HepG2 (cell line): ENCODE results near the gene TPST2. TPM values are rescaled to one million over a fixed set of nuclear protein-coding genes. Genes with fewer than 3 reads are reported as not detected.
A peak's percentile ranks its signal among the peaks of the same experiment; 100 is the strongest.

Experiments
- ATAC-seq: fragments of 200-7000 bp; cut with Tn5 transposase; 3 replicates; pipeline ENCODE4 v1.9.1; 2020; ENCODE audit warnings: mild to moderate bottlenecking, moderate library complexity
- BruUV-seq: library from RNA; stranded (reverse); fragments of 400-500 nt; replicated peaks from 2 replicates; lab custom pipeline; 2021; lab: Mats Ljungman, UMichigan
- CTCF ChIA-PET: fragments of 300-600 bp; formaldehyde crosslinking; extraction: SDS; loops from one replicate; lab custom pipeline; 2021; ENCODE audit warnings: low total read pairs, inconsistent platforms, low intra/inter-chr PET ratio; lab: Yijun Ruan, JAX
- POLR2A ChIA-PET: fragments of 350-600 bp; sonication (Branson Sonifier 250); formaldehyde crosslinking; loops from one replicate; lab custom pipeline; 2020; ENCODE audit warnings: antibody characterized with exemption, inconsistent platforms; lab: Yijun Ruan, JAX
- DNase-seq: peaks from one replicate; pipeline ENCODE4 v3.0.0-alpha.2; 2015; ENCODE audit warnings: low spot score
- FAIRE-seq: peaks from 3 replicates; lab custom pipeline; 2011; peaks lifted over from hg19 to GRCh38; lab: Jason Lieb, UNC
- H2AFZ ChIP-seq: one replicate; pipeline ENCODE4 v1.6.1; 2011; ENCODE audit warnings: low read length, inconsistent platforms
- H3K27ac ChIP-seq: fragments of 300-600 bp; 3 replicates; pipeline ENCODE4 v1.8.0; 2011; ENCODE audit warnings: mixed run types, mild to moderate bottlenecking, mixed read lengths, low read length, inconsistent platforms; ENCODE audit not compliant: insufficient read depth; ENCODE audit errors: extremely low read length
- H3K27me3 ChIP-seq, 2 experiments: fragments of 200-600 bp in 1 of 2; 2 replicates in 1 of 2; 3 replicates in 1 of 2; pipeline versions ENCODE4 v1.6.0 to v1.8.0; 2011; ENCODE audit warnings: low read length in 2 of 2, mild to moderate bottlenecking in 2 of 2, moderate library complexity in 2 of 2, inconsistent platforms in 1 of 2; ENCODE audit not compliant: insufficient read depth in 2 of 2, control insufficient read depth in 1 of 2
- H3K36me3 ChIP-seq, 2 experiments: fragments of 200-600 bp in 1 of 2; replicated peaks in 1 of 2; 2 replicates in 1 of 2; 3 replicates in 1 of 2; pipeline versions ENCODE4 v1.5.1 to v1.8.0; 2011; ENCODE audit warnings: low read length in 2 of 2, inconsistent platforms in 1 of 2; ENCODE audit not compliant: insufficient read depth in 2 of 2, control insufficient read depth in 1 of 2
- H3K4me1 ChIP-seq: 2 replicates; pipeline ENCODE4 v1.5.1; 2012; ENCODE audit warnings: low read length, inconsistent platforms; ENCODE audit not compliant: insufficient read depth
- H3K4me2 ChIP-seq: 2 replicates; pipeline ENCODE4 v1.6.0; 2011; ENCODE audit warnings: low read depth, low read length, inconsistent platforms
- H3K4me3 ChIP-seq, 3 experiments: fragments of 200-600 bp in 1 of 3; sonication (generic), shearing (Covaris generic) in 1 of 3; replicated peaks in 1 of 3; 2 replicates each; pipeline ENCODE4 v1.5.1; 2011 to 2016; ENCODE audit warnings: low read length in 3 of 3, inconsistent platforms in 2 of 3, low read depth in 2 of 3, mild to moderate bottlenecking in 2 of 3, control low read depth in 1 of 3, mixed read lengths in 1 of 3; ENCODE audit not compliant: insufficient read depth in 1 of 3
- H3K79me2 ChIP-seq: one replicate; pipeline ENCODE4 v1.6.1; 2011; ENCODE audit warnings: low read length, inconsistent platforms; ENCODE audit not compliant: insufficient read depth
- H3K9ac ChIP-seq: 2 replicates; pipeline ENCODE4 v1.6.0; 2011; ENCODE audit warnings: mild to moderate bottlenecking, low read depth, low read length, inconsistent platforms; ENCODE audit not compliant: insufficient read depth
- H3K9me3 ChIP-seq: 2 replicates; pipeline ENCODE4 v1.5.1; 2012; ENCODE audit warnings: mild to moderate bottlenecking, low read length
- H4K20me1 ChIP-seq: 2 replicates; pipeline ENCODE4 v1.6.0; 2011; ENCODE audit warnings: inconsistent platforms, mild to moderate bottlenecking, low read length, moderate library complexity; ENCODE audit not compliant: insufficient read depth
- E2F1 ChIP-seq: sonication (generic); formaldehyde crosslinking; IDR thresholded peaks from 2 replicates; pipeline ENCODE4 v1.5.0; 2020; ENCODE audit warnings: missing genetic modification reagents
- MNT ChIP-seq: fragments of 450-650 bp; IDR thresholded peaks from 2 replicates; pipeline ENCODE4 v1.6.1; 2016
- NRL ChIP-seq: sonication (generic); formaldehyde crosslinking; IDR thresholded peaks from 2 replicates; pipeline ENCODE4 v1.5.0; 2020; ENCODE audit warnings: missing genetic modification reagents, mild to moderate bottlenecking, moderate library complexity, borderline replicate concordance
- PBX3 ChIP-seq: sonication (generic); formaldehyde crosslinking; IDR thresholded peaks from 2 replicates; pipeline ENCODE4 v1.8.1; 2023; ENCODE audit warnings: missing genetic modification reagents, inconsistent platforms, borderline replicate concordance
- SMARCE1 ChIP-seq: fragments of 450-650 bp; IDR thresholded peaks from 2 replicates; pipeline ENCODE4 v1.6.1; 2017; ENCODE audit warnings: borderline replicate concordance
- ZNF317 ChIP-seq: sonication (generic); formaldehyde crosslinking; IDR thresholded peaks from 2 replicates; pipeline ENCODE4 v1.5.0; 2020; ENCODE audit warnings: mild to moderate bottlenecking, missing genetic modification reagents
- WGBS: methylation state at CpG from one replicate; pipeline ENCODE4 v1.1.6; 2017; ENCODE audit warnings: low lambda C conversion rate; 5-methylcytosine and 5-hydroxymethylcytosine counted together
- in situ Hi-C: cut with HindIII; loops from 2 replicates; pipeline ENCODE4 v1.10.0; 2017; ENCODE audit warnings: low pct_unique_long_range_greater_than_20kb; ENCODE audit not compliant: extremely low pct_ligation_motif_present
- intact Hi-C: fragments of 100-400 bp; cut with micrococcal nuclease; formaldehyde crosslinking; loops from one replicate; pipeline ENCODE4 v1.10.0; 2022; ENCODE audit not compliant: unreplicated experiment
- polyA plus RNA-seq, 8 experiments: library from polyadenylated mRNA; depleted of rRNA in 3 of 8; stranded (reverse) in 7 of 8; unstranded in 1 of 8; fragments of >200 nt; fragmentation: Illumina TruSeq in 4 of 8; extraction: Trizol in 4 of 8; gene quantifications; 2 replicates each; pipeline versions ENCODE4 v1.2.1 to v1.2.3, GENCODE V29; 2011 to 2016; ENCODE audit warnings: low read depth in 4 of 8, missing spikeins in 1 of 8, mixed read lengths in 1 of 8; ENCODE audit not compliant: insufficient read depth in 1 of 8
- total RNA-seq, 5 experiments: library from RNA; depleted of rRNA; stranded (reverse); fragments of >200 nt; fragmentation: Illumina TruSeq; extraction: Trizol; gene quantifications; 2 replicates each; pipeline ENCODE4 v1.2.3, GENCODE V29; 2016; ENCODE audit warnings: low read depth in 1 of 5

TPST2 gene
- total and polyA plus RNA-seq, 2 of the 13 experiments (the other 11 are each of a cell fraction or from before 2014, with no cell fraction given), result 15.2 to 23.8 TPM

- no peak for TF ChIP-seq E2F1 (CRISPR knock-in tag)
- TF ChIP-seq NRL (CRISPR knock-in tag), result no peak
- no peak for TF ChIP-seq SMARCE1
- TF ChIP-seq MNT, result peak; percentile 28; the same call in 1 of the 2 replicates
- TF ChIP-seq ZNF317 (CRISPR knock-in tag), result no peak
- no peak for TF ChIP-seq PBX3
- TF ChIP-seq, all 625 proteins: peak for 1
- FAIRE-seq (no peak), ATAC-seq (no peak), DNase-seq (no peak)
- H3K27me3 ChIP-seq, result no peaks in the 10 kb centered on the region
- intact Hi-C loops, result no loop called here
- H3K27ac ChIP-seq, result no peak overlapping the region
- no peak overlapping the region for H3K9ac ChIP-seq
- H3K79me2 ChIP-seq, result no peaks in the 10 kb centered on the region
- H3K4me3 ChIP-seq, result no peak overlapping the region
- no peak overlapping the region for H3K4me2 ChIP-seq
- BruUV-seq, result no TSS peak
- ChIA-PET POLR2A (no interaction called here), CTCF (no interaction called here)
- H3K9me3 ChIP-seq, result no peaks in the 10 kb centered on the region
- in situ Hi-C loops, result no loop called here
- peaks cover 15% of the 10 kb centered on the region for H3K4me1 ChIP-seq
- H3K36me3 ChIP-seq, result peaks cover 1 to 2% of the 10 kb centered on the region in 2 experiments; a peak in 1 of 5 replicates
- WGBS, result 98% methylated on average over 4 of the region's 4 CpGs
- no peak overlapping the region for H2AFZ ChIP-seq
- no peaks in the 10 kb centered on the region for H4K20me1 ChIP-seq
Measured at GRCh38 chr22:26522592-26522991, 67.3 kb downstream of the TPST2 start.
